ENCODE data around the gene FOXP1. TPM values are rescaled to one million over a fixed set of nuclear protein-coding genes. Genes with fewer than 3 reads are reported as not detected.

The FOXP1 gene
- total RNA-seq, 2 experiments from 2014 or later, result 66.3 to 68.8 TPM

DNA sequence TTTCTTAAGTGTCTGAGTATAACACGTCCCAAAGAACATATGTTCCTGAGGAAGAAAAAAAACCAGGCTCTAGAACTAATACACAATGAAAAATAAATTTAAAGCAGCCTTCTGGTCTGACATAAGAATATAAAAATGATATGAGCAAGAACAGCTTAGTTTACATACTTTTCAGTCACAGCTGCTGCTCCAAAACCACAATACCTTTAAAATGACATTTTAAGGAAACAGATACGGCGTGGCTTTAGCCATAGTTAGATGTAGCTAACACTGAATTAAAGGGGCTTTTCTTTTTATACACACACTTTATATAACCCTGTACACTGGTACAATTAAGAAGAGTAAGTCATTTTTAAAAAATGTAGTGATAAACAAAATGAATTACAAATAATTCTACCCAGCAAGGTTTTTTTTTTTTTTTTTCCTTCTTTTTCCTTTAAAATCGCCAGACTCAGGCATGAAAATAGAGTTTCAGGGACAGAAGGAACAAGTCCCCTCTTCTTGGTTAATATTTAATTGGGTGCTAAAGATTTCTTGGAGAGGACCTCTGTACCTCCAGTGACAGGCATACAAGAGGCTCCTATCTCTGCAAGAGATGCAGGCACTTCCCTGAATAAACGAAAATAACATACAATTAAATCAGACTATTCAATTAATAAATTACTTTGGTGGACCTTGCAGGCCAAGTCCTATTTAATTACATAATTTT lies 265.6 kb downstream of the FOXP1 start:
- DNase-seq, result no peak
- no peak for ATAC-seq
- CTCF ChIA-PET, result no interaction called here
- Mint-ChIP-seq H3K4me1 (no peaks in the 10 kb centered on the region), H3K27ac (no peak overlapping the region), H3K9me3 (ENCODE audit: low read depth) (no peaks in the 10 kb centered on the region), H3K36me3 (no peaks in the 10 kb centered on the region), H3K27me3 (peaks cover 2% of the 10 kb centered on the region), H3K4me3 (no peak overlapping the region)

DNA sequence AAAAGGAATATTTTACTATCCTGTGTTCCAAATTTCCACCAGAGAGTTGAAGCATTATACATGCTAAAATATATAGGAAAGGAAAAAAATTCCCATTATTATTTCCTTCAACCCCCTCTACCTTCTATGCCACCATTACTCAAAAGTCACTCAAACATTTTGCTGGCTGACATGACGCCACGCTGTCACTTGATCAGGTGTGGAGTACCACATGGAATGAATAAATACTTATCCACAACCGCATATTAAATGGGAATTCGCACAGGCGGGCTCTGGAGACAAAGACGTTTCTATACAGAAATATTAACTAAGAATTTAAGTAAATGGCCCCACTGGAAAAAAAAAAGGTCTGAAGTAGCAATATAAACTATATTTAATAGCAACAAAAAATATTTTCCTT lies 266.4 kb downstream of the FOXP1 start:
- Mint-ChIP-seq H3K27ac (no peak overlapping the region), H3K36me3 (no peaks in the 10 kb centered on the region), H3K4me1 (no peaks in the 10 kb centered on the region), H3K27me3 (peaks cover 2% of the 10 kb centered on the region), H3K4me3 (no peak overlapping the region), H3K9me3 (ENCODE audit: low read depth) (no peaks in the 10 kb centered on the region)
- CTCF ChIA-PET, result no interaction called here
- no peak for ATAC-seq
- DNase-seq, result no peak

DNA sequence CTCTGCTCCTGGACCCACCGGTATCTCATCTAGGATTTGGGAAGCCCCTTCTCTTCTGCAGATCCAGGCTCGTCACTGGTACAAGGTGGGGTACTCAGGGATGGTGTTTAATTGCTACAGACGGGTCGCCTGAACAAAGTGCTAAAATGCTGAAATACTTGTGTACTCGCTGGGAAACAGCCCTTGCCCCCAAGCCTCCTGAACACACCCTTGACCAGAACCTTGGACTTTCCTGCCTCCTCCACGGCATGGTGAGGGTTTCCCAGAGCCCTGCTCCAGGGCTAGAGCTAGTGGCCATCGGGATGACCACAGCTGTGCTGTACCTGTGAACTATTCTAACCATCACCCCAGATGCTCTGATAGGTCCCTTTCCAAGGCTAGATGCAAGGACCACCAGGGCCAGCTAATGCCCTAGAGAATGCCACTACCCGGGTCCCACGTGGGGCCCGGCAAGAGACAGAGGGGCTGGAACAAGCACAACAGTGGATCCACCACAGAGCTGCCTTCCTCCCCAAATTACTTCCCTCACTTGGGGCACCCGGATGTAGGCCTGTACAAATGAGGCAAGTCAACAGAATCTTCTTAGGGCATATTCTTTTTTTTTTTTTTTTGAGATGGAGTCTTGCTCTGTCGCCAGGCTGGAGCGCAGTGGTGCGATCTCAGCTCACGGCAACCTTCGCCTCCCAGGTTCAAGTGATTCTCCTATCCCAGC lies 267.3 kb downstream of the FOXP1 start:
- no peak for DNase-seq
- ATAC-seq, result no peak
- H3K27me3 Mint-ChIP-seq, result peaks cover 2% of the 10 kb centered on the region
- no peaks in the 10 kb centered on the region for H3K36me3 Mint-ChIP-seq
- H3K4me1 Mint-ChIP-seq, result no peaks in the 10 kb centered on the region
- CTCF ChIA-PET, result no interaction called here
- H3K4me3 Mint-ChIP-seq, result no peak overlapping the region
- no peak overlapping the region for H3K27ac Mint-ChIP-seq
- no peaks in the 10 kb centered on the region for H3K9me3 Mint-ChIP-seq (ENCODE audit: low read depth)

DNA sequence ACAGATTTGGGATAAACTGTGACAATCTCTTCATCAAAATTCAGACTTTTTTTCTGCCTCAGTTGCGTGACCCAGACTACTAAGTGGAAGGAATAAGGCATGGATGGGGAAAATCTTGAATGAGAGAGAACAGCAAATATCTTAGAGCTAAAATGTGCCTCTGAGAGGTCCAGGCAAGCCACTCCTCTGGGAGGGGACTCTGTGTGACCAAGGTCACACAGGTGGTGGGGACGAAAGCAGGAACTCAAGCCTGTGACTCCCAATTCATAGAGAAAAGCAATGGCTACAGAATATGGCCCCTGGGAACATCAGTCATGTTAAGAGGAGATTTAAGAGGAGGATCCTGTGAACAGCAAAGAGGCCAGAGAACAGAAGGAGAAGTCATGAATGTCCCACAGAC lies 268.1 kb downstream of the FOXP1 start:
- Mint-ChIP-seq H3K4me1 (no peaks in the 10 kb centered on the region), H3K4me3 (no peak overlapping the region), H3K9me3 (ENCODE audit: low read depth) (no peaks in the 10 kb centered on the region), H3K27me3 (peaks cover 2% of the 10 kb centered on the region), H3K36me3 (peaks cover 1% of the 10 kb centered on the region), H3K27ac (no peak overlapping the region)
- DNase-seq (no peak), ATAC-seq (no peak)
- CTCF ChIA-PET, result no interaction called here

DNA sequence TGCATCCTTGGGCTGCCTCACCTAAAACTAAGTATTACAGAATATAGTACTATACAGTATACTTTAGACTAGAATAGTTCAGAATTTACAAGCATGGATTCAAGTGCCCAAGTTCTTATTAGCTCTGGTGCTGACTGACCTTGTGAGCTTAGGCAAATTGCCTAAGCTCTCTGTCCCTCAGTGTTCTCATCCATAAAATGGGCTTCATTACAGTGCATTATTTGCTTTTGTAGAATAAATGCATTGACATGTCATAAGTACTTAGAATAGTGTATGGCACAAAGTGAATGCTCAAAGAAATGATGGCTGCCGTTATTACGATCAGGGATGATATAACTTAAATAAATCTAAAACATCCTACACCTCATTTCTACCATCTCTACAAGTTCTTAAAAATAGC lies 269.7 kb downstream of the FOXP1 start:
- peaks cover 11% of the 10 kb centered on the region for H3K4me1 Mint-ChIP-seq
- peaks cover 1% of the 10 kb centered on the region for H3K36me3 Mint-ChIP-seq
- no peak for DNase-seq
- H3K9me3 Mint-ChIP-seq (ENCODE audit: low read depth), result no peaks in the 10 kb centered on the region
- no peak overlapping the region for H3K27ac Mint-ChIP-seq
- H3K27me3 Mint-ChIP-seq, result peaks cover 2% of the 10 kb centered on the region
- ATAC-seq, result no peak
- CTCF ChIA-PET, result no interaction called here
- H3K4me3 Mint-ChIP-seq, result no peak overlapping the region

DNA sequence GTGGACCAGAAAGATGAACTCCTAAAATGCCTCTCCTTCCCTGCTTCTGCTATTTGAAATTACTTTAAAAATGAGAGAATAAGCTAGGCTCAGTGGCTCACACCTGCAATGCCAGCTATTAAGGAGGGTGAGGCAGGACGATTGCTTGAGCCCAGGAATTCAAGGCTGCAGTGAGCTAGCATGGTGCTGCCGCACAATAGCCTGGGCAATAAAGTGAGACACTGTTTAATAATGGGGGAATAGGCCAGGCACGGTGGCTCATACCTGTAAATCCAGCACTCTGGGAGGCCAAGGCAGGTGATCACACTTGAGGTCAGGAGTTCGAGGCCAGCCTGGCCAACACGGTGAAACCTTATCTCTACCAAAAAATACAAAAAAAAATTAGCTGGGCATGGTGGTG lies 271.1 kb downstream of the FOXP1 start:
- Mint-ChIP-seq H3K4me1 (peaks cover 21% of the 10 kb centered on the region), H3K27me3 (peaks cover 2% of the 10 kb centered on the region), H3K36me3 (peaks cover 1% of the 10 kb centered on the region), H3K4me3 (no peak overlapping the region), H3K9me3 (ENCODE audit: low read depth) (no peaks in the 10 kb centered on the region), H3K27ac (no peak overlapping the region)
- DNase-seq (no peak), ATAC-seq (no peak)
- CTCF ChIA-PET, result no interaction called here

DNA sequence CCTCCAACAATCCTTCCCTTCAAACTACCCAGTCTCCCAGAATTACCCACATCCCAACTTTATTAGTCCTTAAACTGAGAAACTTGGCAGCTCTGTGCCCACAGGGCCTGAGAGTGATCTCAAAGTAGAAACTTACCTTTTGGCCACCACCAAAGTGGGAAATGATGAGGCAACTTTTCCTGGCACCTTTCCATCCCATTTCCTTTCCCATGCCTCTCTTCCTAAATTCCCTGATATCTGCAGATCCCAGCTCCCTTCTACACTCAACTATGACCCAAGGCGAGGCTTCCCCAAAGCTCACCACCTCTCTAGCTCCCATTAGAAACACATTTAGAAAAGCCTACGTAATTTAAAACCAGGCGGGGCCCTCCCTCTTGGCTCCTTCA lies 271.9 kb downstream of the FOXP1 start:
- H3K4me3 Mint-ChIP-seq, result no peak overlapping the region
- peaks cover 21% of the 10 kb centered on the region for H3K4me1 Mint-ChIP-seq
- no peak overlapping the region for H3K27ac Mint-ChIP-seq
- ATAC-seq (no peak), DNase-seq (no peak)
- H3K27me3 Mint-ChIP-seq, result peaks cover 4% of the 10 kb centered on the region
- H3K36me3 Mint-ChIP-seq, result peaks cover 1% of the 10 kb centered on the region
- CTCF ChIA-PET, result no interaction called here
- H3K9me3 Mint-ChIP-seq (ENCODE audit: low read depth), result no peaks in the 10 kb centered on the region

DNA sequence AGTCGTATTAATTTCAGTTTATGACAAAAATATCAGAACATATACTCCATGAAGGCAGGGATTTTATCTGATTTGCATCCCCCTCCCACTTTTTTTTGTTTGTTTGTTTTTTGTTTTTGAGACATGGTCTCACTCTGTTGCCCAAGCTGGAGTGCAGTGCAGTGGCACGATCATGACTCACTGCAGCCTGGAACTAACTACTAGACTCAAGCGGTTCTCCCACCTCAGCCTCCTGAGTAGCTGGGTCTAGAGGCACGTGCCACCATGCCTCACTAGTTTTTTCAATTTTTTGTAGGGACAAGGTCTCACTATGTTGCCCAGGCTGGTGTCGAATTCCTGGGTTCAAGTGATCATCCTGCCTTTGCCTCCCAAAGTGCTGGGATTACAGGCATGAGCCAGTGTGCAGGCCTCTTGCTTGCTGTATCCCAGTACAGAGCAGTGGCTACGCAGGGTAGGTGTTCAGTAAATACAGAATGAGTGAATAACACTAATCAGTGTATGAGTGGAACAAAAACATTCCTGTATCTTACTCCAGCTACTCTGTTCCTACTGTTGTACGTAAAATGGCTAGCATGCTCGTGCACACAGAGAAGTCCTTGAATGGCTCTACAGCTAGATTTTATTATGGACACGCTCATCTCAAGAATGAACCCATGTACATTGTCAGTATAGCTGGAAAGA lies 272.4 kb downstream of the FOXP1 start:
- DNase-seq (no peak), ATAC-seq (no peak)
- peaks cover 4% of the 10 kb centered on the region for H3K27me3 Mint-ChIP-seq
- H3K27ac Mint-ChIP-seq, result no peak overlapping the region
- H3K4me1 Mint-ChIP-seq, result peaks cover 21% of the 10 kb centered on the region
- CTCF ChIA-PET, result no interaction called here
- H3K9me3 Mint-ChIP-seq (ENCODE audit: low read depth), result no peaks in the 10 kb centered on the region
- no peak overlapping the region for H3K4me3 Mint-ChIP-seq
- H3K36me3 Mint-ChIP-seq, result peaks cover 1% of the 10 kb centered on the region

DNA sequence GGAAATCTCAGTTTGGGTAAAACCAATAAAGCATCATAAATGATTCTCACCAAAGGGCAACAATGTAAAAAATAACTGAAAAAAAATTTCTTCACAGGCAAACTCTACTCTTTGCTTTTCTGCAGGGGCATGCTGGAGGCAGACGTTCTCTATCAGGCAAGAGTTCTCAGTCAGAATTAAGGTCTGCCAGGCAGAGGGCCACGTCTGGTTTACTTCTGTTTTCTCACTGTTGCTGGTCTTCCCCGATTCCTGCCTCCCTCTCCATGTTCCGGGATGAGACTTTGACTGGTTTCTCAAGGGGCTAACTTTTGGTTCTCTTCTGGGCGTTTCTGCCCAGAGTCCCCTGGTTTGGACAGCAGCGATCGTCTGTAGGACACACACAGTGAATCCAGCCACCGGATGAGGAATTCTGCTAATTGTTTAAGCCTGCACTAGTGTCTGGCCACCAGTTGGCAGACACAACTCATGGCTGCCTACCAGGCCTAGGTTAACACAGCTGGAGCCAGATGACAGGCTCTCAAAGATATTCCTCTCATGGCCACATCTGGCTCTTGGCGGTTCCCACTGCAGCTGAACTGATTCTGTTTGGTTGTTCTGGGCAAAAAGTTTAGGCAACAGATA lies 273.1 kb downstream of the FOXP1 start:
- DNase-seq, result no peak
- H3K4me3 Mint-ChIP-seq, result no peak overlapping the region
- H3K4me1 Mint-ChIP-seq, result peaks cover 24% of the 10 kb centered on the region
- no peak for ATAC-seq
- H3K36me3 Mint-ChIP-seq, result peaks cover 1% of the 10 kb centered on the region
- H3K9me3 Mint-ChIP-seq (ENCODE audit: low read depth), result no peaks in the 10 kb centered on the region
- CTCF ChIA-PET, result interaction anchor here (0.8 kb wide), 1 partner anchor 59 kb away, joined by 3 read pairs; no protein-coding TSS in a partner anchor
- no peak overlapping the region for H3K27ac Mint-ChIP-seq
- H3K27me3 Mint-ChIP-seq, result peaks cover 3% of the 10 kb centered on the region

DNA sequence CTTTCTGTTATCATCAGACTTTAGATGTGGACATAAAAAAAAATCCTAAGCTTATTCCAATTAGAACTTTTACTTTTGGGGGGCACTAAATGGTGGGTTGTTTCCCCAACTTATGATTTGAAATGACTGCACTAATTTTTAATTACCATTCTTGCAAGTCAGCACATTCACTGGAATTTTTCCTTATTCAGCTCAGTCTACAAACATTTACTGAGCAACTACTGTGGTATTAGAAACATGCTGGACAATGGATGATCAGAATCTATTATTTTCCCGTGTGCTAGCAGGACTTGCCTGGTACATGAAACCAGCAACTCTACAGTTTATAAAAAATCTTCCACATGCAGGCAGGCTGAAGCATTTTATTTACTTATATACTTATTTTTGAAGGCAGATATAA lies 273.6 kb downstream of the FOXP1 start:
- Mint-ChIP-seq H3K27me3 (peaks cover 4% of the 10 kb centered on the region), H3K4me1 (peaks cover 29% of the 10 kb centered on the region), H3K27ac (peak overlapping the region; percentile 41), H3K4me3 (no peak overlapping the region), H3K9me3 (ENCODE audit: low read depth) (no peaks in the 10 kb centered on the region), H3K36me3 (peaks cover 1% of the 10 kb centered on the region)
- CTCF ChIA-PET, result interaction anchor here (0.8 kb wide), 1 partner anchor 59 kb away, joined by 3 read pairs; no protein-coding TSS in a partner anchor
- ATAC-seq (no peak), DNase-seq (no peak)

DNA sequence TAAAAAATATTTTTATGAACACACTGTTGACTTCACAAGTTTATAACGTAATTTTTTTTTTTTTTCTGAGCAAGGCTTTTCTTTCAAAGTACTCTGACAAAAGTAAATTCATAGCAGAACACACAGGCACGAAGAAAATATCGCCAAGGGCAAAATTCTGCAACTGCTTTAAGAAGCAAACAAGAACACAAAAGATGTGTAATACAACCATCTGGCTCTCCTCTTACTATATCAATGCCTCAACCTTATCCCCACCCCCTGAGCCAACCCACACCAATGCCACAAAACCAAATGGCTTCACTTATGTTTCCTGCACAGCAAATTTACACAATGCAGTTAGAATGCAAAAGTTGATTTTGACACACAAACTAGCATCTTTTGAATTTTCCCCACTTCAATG lies 274.2 kb downstream of the FOXP1 start:
- no peaks in the 10 kb centered on the region for H3K9me3 Mint-ChIP-seq (ENCODE audit: low read depth)
- peak overlapping the region; percentile 41 for H3K27ac Mint-ChIP-seq
- peaks cover 32% of the 10 kb centered on the region for H3K4me1 Mint-ChIP-seq
- ATAC-seq (peak; percentile 72), DNase-seq (peak; percentile 81)
- CTCF ChIA-PET, result interaction anchor here (0.8 kb wide), 1 partner anchor 60 kb away, joined by 3 read pairs; no protein-coding TSS in a partner anchor
- no peak overlapping the region for H3K4me3 Mint-ChIP-seq
- peaks cover 1% of the 10 kb centered on the region for H3K36me3 Mint-ChIP-seq
- H3K27me3 Mint-ChIP-seq, result peaks cover 4% of the 10 kb centered on the region

DNA sequence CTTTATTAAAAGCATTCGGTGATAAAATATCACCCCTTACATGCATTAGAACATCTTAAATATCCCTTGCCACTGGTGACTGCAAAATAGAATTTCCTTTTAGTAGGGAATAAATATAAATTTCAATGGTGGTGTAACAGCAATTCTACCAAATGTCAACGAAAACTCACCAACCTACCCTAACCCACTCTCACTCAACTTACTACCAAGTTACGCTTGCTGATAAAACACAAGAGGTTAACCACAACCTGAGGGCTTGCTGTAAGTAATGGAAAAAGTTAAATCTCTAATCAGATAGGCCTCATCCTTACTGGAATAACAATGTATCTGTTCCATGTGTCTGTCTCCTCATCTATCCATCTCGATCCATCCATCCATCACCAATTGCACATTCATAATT lies 274.7 kb downstream of the FOXP1 start:
- DNase-seq, result no peak
- no peak overlapping the region for H3K27ac Mint-ChIP-seq
- H3K4me3 Mint-ChIP-seq, result no peak overlapping the region

DNA sequence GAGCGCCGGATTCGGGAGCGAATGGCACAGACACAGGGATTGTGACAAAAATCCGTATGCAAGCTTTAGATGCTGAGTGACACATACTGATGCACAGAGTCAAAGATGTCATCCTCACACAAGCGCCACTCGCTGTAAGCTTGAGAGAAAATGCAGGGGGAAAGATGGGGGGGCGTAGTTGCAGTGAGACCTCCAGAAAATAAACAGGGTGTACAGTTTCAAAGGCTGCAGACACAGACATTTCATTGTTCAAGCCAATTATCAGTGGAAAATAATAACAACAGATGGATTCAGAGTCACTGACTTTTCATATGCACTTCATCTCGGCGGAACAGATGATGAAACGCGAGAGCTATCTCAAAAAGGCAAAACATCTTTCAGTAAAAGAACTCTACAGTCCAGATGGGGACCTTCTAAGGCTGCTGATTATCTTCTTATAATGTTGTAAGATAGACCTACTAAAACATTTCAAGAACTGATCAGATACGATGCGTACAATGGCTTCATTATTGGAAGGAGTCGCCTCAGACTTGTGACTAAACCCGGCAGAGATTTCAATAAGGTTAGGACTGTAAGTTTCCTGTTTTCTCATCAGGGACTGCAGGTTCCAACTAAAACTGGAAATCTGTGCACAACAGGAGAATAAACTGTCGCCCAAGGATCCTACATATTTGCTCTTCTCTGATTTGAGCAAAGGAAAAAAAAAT lies 275.4 kb downstream of the FOXP1 start:
- Mint-ChIP-seq H3K9me3 (ENCODE audit: low read depth) (no peaks in the 10 kb centered on the region), H3K4me1 (peaks cover 38% of the 10 kb centered on the region), H3K36me3 (peaks cover 1% of the 10 kb centered on the region), H3K27me3 (peaks cover 10% of the 10 kb centered on the region), H3K27ac (no peak overlapping the region), H3K4me3 (no peak overlapping the region)
- CTCF ChIA-PET, result interaction anchor here (0.6 kb wide), 1 partner anchor 75 kb away, joined by 3 read pairs; no protein-coding TSS in a partner anchor
- ATAC-seq, result no peak
- DNase-seq, result no peak

More for the DNA sequence above, 274.7 kb downstream of the FOXP1 start:
- Mint-ChIP-seq H3K9me3 (ENCODE audit: low read depth) (no peaks in the 10 kb centered on the region), H3K4me1 (peaks cover 34% of the 10 kb centered on the region), H3K36me3 (peaks cover 1% of the 10 kb centered on the region), H3K27me3 (peaks cover 8% of the 10 kb centered on the region)
- CTCF ChIA-PET, result no interaction called here
- no peak for ATAC-seq
